Measurements from ENCODE around the gene RXRA.

The RXRA gene

GRCh38 chr9:134386951-134387831 lies 60.9 kb downstream of the RXRA start:
- no peak for DNase-seq

GRCh38 chr9:134388289-134388808 lies 62.1 kb downstream of the RXRA start:
- no peak for DNase-seq

GRCh38 chr9:134388976-134389375 lies 62.7 kb downstream of the RXRA start:
- DNase-seq, result no peak

GRCh38 chr9:134389642-134390041 lies 63.4 kb downstream of the RXRA start:
- no peak for DNase-seq

- DNase-seq, result no peak
These were observed 64.3 kb downstream of the RXRA start for GRCh38 chr9:134390537-134390936.

- no peak for DNase-seq
These were observed 64.7 kb downstream of the RXRA start for GRCh38 chr9:134390947-134391318.

GRCh38 chr9:134391319-134392231 lies 65.3 kb downstream of the RXRA start:
- no peak for DNase-seq

- no peak for DNase-seq
These were observed 66.6 kb downstream of the RXRA start for GRCh38 chr9:134392900-134393299.

- no peak for DNase-seq
These were observed 67.5 kb downstream of the RXRA start for GRCh38 chr9:134393582-134394280.

GRCh38 chr9:134395002-134395517 lies 68.8 kb downstream of the RXRA start:
- no peak for DNase-seq

GRCh38 chr9:134395737-134396257 lies 69.5 kb downstream of the RXRA start:
- DNase-seq, result no peak

GRCh38 chr9:134396258-134396742 lies 70.0 kb downstream of the RXRA start:
- DNase-seq, result no peak

GRCh38 chr9:134396825-134397224 lies 70.6 kb downstream of the RXRA start:
- no peak for DNase-seq

- no peak for DNase-seq
These were observed 72.5 kb downstream of the RXRA start for GRCh38 chr9:134398756-134399155.

GRCh38 chr9:134399435-134400056 lies 73.3 kb downstream of the RXRA start:
- no peak for DNase-seq

- no peak for DNase-seq
These were observed 74.0 kb downstream of the RXRA start for GRCh38 chr9:134400283-134400682.

- no peak for DNase-seq
These were observed 75.1 kb downstream of the RXRA start for GRCh38 chr9:134401391-134401790.

- DNase-seq, result no peak
These were observed 75.9 kb downstream of the RXRA start for GRCh38 chr9:134402182-134402581.

- no peak for DNase-seq
These were observed 77.0 kb downstream of the RXRA start for GRCh38 chr9:134403292-134403681.

GRCh38 chr9:134403682-134404301 lies 77.5 kb downstream of the RXRA start:
- DNase-seq, result no peak

All from amniotic stem cell (primary cell).